Measurements from ENCODE around the gene SMARCB1.

Gene SMARCB1

DNA sequence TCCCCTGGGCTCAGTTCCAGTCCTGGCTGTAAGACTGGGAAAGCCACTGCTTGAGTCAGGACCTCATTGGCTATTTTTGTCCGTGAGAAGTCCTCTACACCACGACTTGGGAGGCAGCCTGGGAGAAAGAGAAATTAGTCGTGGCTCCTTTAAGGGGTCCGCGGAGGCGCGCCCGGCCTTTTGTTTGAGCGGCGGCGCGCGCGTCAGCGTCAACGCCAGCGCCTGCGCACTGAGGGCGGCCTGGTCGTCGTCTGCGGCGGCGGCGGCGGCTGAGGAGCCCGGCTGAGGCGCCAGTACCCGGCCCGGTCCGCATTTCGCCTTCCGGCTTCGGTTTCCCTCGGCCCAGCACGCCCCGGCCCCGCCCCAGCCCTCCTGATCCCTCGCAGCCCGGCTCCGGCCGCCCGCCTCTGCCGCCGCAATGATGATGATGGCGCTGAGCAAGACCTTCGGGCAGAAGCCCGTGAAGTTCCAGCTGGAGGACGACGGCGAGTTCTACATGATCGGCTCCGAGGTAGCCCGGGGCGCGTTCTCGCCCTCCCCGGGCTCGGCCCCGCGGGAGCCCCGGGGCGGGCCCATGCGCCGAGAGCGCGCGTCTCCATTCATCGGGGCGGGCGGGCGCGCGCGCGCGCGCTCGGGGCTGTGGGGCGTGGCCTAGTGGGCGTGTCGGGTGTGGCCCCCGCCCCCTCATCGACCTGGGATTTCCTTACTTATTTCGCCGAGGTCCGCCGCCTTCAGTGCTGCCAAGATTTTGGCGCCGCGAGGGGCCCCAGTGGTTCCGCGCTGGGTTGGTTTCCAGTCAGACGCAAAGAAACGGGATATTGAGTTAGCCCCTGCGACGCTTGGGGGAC lies at the start of gene SMARCB1:
SMARCB1 (plus strand) TSS at position 215 of the 848 bp plus-strand sequence; CDS start at position 419, 204 bp downstream.
- DNase-seq (ENCODE audit: extremely low spot score, insufficient read length, low read depth) (peak; percentile 89), FAIRE-seq (peak; percentile 78)

DNA sequence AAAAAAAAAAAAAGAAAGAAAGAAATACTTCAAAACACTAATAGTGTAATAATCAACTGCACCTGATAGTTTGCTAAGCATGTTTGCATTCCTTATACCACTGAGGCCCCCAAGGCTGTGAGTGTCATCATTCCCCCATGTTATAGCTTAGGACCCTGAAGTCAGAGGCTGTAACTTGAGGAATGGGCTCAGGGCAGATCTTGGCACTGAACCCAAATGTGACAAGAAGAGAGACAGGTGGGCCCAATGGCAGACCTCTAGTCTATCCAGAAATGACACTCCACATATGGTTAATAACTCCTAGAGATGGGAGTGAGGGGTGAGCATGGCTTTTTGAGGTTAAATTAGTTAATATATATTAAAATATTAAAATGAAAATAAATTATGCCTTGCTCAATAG lies 49.1 kb upstream of the SMARCB1 start:
- FAIRE-seq = no peak

DNA sequence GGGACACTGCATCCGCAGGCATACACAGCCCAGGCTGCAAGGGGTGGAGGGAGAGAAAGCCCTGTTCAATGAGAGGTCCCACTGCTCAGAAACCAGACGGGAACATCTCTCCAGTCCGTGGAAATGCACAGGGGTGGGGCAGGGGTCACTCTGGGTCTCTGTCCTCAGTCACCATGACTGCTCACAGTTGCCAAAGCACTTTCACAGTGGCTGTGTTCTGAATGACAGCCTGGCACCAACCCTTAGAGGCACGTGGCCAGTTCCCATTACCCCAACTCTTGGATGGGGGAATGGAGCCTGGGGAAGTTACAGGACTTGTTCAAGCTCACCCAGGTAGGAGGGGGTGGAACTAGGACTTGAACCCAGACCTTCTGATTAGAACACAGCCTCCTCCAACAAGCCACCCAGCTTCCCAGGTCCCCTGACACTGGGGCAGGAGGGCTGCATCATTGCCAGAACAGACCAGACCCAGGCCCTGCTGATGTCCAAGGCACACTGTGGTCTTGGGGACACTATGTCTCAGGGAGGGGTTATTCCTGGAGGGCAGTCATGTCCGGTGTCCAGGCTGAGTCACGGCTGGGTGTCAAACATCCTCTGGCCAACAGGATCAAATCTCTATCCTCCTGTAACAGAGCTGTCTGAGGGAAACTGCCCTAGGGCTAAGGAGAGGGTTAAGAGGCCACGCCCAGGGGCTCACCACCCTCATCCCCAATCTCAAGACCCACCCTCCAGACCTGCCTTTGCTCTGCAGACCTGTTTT lies 44.1 kb upstream of the SMARCB1 start:
- no peak for FAIRE-seq
- DNase-seq (ENCODE audit: extremely low spot score, insufficient read length, low read depth) = no peak

More for the DNA sequence above, 49.1 kb upstream of the SMARCB1 start:
- no peak for DNase-seq (ENCODE audit: extremely low spot score, insufficient read length, low read depth)

DNA sequence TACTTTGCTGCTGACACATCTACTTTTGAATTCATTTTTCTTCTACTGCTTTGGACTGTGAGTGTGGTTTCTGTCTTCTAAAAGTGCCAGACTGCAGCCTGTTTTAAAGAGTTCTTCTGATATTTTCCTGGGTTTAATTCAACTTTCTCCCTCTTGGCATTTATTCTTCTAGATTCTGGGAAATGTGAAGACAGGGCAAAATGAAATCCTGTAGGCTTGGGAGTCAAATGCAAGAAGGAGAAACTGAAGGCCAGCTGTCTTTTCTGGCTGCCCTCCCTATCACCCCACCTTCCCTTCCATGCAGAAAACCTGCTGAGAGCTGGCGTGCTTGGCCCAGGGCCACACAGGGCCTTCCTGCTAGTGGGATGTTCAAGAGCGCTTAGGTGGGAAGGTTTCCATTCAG lies 43.5 kb upstream of the SMARCB1 start:
- FAIRE-seq (no peak), DNase-seq (ENCODE audit: extremely low spot score, insufficient read length, low read depth) (no peak)

DNA sequence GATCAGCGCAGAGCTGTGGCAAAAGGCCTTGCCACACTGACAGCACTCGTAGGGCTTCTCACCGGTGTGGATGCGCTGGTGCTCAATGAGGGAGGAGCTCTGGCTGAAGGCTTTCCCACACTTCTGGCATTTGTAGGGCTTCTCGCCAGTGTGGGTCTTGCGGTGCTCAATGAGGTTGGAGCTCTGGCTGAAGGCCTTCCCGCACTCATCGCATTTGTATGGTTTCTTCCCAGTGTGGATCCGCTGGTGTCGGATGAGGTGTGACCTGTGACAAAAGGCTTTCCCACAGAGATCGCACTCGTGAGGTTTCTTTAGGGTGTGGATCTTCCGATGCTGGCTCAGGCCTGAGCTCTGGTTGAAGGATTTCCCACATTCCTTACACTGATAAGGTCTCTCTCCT lies 42.8 kb upstream of the SMARCB1 start:
- DNase-seq (ENCODE audit: extremely low spot score, insufficient read length, low read depth) (no peak), FAIRE-seq (no peak)

DNA sequence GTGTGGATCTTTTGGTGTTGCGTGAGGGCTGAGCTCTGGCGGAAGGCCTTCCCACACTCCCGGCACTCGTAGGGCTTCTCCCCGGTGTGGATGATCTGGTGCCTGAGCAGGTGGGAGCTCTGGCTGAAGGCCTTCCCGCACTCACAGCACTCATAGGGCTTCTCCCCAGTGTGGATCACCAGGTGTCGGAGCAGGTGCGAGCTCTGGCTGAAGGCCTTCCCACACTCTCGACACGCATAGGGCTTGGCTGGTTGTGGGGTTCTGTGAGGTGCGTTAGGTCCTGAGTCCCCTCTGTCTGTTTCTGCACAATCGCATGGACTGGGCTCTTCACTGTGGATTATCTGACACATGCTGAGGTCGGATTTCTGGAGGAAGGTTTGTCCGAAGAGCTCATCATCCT lies 42.3 kb upstream of the SMARCB1 start:
- DNase-seq (ENCODE audit: extremely low spot score, insufficient read length, low read depth) (no peak), FAIRE-seq (no peak)

DNA sequence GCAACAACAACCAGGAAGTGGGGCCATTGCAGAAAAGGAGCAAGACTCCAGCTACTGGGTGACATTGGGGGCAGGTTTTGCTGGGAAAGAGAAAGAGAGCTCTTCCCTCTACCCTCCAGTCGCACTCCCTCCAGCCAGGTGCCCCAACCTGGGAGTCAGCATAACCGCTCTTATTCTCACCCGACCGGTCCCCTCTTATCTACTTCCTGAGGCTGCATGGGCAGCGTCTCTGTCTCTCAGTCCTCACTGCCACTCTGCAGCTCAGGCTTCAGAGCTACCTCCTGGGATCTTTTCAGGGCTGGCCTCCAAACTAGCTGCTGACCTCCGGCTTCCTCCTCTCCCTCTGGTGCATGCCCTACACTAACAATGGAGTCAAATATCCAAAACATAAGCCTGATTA lies 41.0 kb upstream of the SMARCB1 start:
- no peak for DNase-seq (ENCODE audit: extremely low spot score, insufficient read length, low read depth)
- no peak for FAIRE-seq

DNA sequence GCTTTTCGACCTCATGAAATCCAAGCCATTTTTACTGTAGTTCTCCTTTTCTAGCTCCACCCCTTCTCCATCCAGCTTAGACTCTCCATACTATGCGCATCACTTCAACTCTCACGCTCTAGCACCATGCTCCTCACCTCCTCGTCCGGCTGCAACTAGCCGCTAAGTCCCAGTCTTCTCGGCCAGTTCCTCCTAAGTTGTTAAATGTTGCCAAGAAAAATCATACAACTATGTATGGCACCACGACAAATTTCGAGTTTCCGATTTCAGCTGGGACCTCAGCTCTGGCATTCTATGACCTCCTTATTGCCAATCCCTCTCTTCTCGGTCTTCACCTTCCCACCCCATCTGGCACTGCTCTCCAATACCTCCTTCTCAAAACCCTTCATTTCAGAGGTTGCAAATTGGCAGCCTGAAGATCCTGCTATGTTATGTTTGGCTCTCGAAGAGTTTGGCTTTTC lies 36.9 kb upstream of the SMARCB1 start:
- no peak for DNase-seq (ENCODE audit: extremely low spot score, insufficient read length, low read depth)
- FAIRE-seq = no peak

DNA sequence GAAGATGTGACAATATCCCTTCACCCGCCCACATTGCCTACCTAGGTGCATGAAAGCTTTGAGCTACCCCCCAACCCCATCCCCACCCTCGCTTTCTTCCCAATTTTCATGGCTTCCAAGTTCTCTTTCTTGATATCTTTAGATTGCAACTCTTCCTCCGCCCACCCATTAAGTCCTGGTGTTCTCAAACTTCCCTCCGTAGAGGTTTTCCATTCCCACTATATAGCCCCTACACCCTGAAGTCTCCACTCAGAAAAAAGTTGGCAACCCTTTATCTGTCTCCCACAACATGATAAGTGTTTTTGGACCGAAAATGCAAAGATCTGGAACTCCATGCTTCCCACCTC lies 36.4 kb upstream of the SMARCB1 start:
- DNase-seq (ENCODE audit: extremely low spot score, insufficient read length, low read depth) = no peak
- no peak for FAIRE-seq

DNA sequence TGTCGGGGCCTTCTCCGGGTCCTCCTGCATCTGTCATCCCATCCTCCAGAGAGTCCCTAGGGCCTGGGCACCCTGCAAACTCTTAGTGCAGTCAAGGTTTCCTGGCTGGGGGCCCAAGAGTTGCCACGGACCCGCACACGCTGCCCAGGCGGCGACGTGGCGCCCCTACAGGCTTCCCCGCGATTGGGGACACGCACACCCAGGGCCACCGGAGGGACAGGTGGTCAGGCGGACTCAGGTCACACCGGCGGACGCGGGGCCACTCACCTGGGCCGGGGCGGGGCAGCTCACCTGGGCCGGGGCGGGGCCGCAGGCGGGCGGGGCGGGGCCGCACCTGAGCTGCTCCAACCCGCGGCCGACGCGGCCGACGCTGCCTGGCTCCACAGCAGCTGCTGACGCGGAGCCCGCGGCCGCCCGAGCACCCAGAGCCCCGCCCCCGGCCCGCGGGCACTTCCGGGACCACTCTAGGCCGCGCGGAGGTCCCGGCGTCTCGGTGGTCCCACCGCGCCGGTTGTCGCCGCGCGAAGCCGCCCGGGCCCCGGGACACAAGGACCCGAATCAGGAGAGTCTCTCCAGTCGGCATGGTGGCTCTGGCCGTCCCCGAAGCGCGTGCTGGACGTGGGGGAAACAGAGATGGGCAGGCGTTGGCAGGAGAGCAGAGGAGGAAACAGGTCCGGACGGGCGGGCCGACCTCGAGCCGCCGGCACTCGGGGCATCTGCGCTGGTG lies 35.9 kb upstream of the SMARCB1 start, which contains the start of gene ZNF70:
ZNF70 (minus strand) TSS at position 399 of the 727 bp plus-strand sequence. CDS start 5,972 bp downstream, outside the sequence.
- DNase-seq (ENCODE audit: extremely low spot score, insufficient read length, low read depth) = peak; percentile 88
- peak; percentile 81 for FAIRE-seq

DNA sequence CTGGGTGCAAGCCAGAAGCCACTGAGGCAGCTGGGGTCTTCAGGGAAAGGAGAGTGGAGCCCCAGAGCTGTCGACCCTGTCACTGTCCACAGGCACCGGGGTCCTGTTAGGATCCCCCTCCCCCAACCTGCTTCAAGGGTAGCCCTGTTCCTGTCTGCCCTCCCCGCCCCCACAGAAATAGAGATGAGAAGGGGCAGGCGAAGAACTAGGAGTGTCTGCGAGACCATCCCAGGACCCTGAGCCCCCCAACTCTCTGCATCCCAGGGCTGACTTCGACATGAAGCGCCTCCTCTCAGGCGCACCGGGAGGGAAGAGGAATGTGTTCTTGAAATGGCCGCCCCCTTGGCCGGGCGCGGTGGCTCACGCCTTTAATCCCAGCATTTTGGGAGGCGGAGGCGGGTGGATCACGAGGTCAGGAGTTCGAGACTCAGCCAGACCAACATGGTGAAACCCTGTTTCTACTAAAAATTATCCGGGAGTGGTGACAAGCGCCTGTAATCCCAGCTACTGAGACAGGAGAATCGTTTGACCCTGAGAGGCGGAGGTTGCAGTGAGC lies 35.2 kb upstream of the SMARCB1 start:
- no peak for FAIRE-seq
- no peak for DNase-seq (ENCODE audit: extremely low spot score, insufficient read length, low read depth)

DNA sequence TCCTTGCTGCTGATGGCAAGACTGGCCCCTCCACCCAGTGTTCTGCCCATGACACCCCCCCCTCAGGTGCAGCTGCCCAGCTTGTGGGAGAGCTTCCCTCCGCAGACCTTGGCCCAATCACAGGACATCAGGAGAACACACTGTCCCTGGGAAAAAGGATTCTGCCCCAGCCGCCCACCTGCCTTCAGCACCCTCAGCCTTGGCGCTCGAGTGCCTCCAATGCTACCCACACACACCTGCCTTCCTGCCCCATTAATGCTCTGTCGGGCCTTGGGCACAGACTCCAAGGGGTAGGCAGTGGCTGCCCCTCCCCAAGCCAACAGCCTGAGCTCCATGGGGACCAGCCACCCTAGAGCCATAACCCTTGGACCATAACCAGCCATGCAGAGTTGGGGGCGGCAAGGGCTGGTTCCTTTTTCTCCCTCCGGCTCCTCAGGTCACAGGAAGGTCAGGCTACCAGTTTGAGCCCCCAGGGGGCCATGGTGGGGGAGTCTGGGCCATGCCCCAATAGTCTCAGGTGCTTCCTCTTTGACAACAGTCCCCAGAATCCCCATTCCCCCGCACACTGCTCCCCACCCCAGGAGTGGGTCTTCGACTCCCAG lies 34.6 kb upstream of the SMARCB1 start:
- peak; percentile 65 for FAIRE-seq
- DNase-seq (ENCODE audit: extremely low spot score, insufficient read length, low read depth) = no peak

DNA sequence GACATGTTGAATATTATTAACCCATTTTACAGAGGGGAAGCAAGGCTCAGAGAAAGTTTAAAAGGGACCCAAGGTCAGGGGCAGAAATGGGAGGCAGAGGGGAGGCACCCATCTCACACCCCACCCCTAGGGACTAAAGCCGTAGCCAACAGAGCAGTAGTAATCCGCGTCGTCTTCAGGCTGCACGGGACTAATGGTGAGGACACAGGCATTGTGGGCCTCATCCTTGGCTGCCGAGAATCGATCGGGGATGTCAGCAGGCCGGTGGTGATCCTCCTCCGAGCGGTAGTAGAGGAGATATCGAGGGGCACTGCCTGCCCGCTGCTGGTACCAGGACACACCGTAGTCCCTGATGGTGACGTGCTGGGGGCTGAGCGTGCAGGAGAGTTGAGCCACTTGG lies 34.0 kb upstream of the SMARCB1 start:
- no peak for DNase-seq (ENCODE audit: extremely low spot score, insufficient read length, low read depth)
- FAIRE-seq = no peak

DNA sequence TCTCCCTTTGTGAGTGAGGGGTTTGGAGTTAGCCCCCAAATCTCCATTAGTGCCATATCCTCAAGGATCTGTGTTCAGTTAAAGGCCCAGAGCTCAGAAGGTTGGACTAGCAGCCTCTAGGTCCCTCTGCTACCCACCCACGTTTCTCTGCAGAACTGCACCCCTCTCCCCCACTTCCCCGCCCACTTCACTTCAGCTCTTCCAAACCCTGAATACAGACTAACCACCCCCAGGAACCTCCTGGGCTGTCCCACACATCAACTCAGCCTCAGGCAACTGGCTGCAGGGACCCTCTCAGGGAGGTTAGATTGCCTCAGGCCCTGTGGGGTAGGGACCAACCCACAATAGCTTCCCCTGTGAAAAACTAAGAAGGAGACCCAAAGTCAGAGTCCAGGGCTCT lies 33.4 kb upstream of the SMARCB1 start:
- DNase-seq (ENCODE audit: extremely low spot score, insufficient read length, low read depth) = no peak
- no peak for FAIRE-seq

DNA sequence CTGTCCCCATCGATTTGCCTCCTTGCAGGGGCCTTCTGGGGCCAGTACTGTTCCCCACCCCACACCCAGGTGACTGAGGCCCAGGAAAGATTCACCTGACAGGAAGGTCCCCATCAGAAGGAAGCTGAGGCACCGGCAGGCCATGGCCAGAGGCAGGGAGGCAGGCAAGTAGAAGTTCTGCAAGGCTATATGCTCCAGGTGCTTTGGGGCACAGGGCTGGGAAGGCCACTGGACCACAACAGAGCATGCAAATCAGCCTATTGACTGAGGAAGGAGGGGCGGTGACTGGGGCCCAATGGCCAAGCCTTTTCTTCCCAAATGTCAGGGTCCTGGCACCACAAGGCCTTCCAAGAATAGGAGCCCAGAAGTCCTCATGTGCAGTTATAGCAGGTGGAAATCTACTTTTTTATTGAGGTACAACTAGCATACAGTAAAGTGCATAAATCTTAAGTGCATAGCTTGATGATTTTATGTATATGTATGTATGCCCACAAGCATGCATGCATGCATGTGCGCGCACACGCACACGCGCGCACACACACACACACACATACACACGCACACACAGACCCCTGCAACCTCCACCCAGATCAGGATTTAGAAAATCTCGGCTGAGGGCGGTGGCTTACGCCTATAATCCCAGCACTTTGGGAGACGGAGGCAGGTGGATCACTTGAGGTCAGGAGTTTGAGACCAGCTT lies 32.4 kb upstream of the SMARCB1 start, which contains the start of gene VPREB3:
VPREB3 (minus strand) TSS at position 206 of the 700 bp plus-strand sequence; CDS start at position 144, 62 bp downstream.
- peak; percentile 29 for FAIRE-seq
- DNase-seq (ENCODE audit: extremely low spot score, insufficient read length, low read depth) = no peak

DNA sequence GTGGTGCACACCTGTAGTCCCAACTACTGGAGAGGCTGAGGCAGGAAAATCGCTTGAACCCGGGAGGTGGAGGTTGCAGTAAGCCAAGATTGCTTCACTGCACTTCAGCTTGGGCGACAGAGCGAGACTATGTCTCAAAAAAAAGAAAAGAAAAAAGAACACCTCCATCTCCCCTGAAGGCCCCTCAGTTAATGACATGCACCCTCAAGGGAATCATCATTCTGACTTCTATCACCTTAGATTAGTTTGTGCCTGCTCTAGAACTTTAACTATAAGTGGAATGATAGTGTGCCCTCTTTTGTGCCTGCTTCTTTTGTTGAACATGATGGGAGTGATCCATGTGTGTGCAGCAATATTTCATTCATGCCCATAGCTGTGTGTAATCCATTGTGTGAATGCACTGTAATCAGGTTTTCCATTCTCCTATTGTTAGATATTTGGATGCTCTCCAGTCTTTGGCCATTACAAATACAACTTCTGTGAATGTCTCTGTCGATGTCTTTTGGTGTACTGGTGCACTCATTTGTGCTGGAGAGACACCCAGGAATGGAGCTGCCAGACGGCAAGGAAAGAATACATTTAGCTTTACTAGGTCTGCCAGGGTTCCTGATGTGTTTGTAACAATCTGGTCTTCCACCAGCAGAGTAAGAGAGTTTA lies 31.7 kb upstream of the SMARCB1 start:
- FAIRE-seq = no peak
- no peak for DNase-seq (ENCODE audit: extremely low spot score, insufficient read length, low read depth)

DNA sequence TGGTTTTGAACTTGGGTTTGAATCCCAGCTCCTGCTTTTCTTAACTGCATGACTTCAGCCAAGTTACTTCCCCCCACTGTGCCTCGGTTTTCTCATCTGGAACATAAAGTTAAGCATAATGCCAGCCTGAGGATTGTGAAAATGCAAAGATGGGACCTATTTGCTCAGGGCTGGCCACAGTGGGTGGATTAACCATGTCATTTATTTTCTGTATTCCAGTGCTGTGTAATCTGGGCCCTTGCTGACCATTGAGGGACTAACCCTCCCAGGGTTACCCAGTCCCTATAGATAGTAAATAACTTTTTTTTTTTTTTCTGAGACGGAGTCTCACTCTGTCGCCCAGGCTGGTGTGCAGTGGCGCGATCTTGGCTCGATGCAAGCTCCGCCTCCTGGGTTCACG lies 31.1 kb upstream of the SMARCB1 start:
- FAIRE-seq (no peak), DNase-seq (ENCODE audit: extremely low spot score, insufficient read length, low read depth) (no peak)

DNA sequence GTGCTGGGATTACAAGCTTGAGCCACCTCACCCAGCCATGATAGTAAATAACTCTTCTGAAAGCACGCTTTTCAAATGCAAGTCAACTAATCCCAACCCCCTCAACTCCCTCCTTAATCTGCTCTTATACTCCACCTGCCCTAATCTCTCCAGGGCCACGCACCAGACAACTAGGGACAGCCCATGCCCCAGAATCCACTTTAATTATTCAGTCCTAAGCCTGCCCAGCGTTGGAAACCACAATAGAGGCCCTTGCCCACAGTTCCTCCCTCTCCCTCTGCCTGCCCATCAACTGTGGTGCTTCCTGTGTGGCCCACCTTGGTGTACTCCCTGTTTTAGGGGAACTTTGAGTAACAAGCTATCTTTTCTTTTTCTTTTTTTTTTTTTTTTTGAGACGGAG lies 29.9 kb upstream of the SMARCB1 start:
- DNase-seq (ENCODE audit: extremely low spot score, insufficient read length, low read depth) (no peak), FAIRE-seq (no peak)

DNA sequence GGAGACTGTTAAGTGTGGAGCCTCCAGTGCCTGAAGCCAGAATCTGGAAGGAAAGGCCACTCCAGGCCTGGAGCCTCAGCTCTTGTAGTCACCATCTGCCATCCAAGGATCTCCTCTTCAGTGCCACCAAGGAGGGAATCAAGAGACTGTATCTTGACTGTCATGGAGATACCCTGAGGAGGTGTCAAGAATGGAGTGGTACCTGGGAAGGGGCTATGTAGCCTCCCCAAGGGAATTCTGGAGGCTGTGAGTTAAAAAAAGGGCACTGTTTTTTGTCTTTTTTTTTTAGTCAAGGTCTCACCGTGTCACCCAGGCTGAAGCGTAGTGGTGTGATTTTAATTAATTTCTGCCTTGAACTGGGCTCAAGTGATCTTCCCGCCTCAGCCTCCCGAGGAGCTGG lies 27.2 kb upstream of the SMARCB1 start:
- DNase-seq (ENCODE audit: extremely low spot score, insufficient read length, low read depth) (no peak), FAIRE-seq (no peak)

Measured in GM18507 (cell line).